Activated T-cell treated with anti-CD3 and anti-CD28 coated beads, Interleukin-2, amount 50 U/mL, for 24 hours (primary cell): ENCODE results near the gene TMPRSS11D.

Source experiments
- DNase-seq: peaks from one replicate; pipeline ENCODE4 v3.0.0-alpha.2; 2020
- H3K27ac Mint-ChIP-seq: 2 replicates; pipeline ENCODE4 v1.8.0; 2020; ENCODE audit warnings: mild to moderate bottlenecking, mixed read lengths
- H3K27me3 Mint-ChIP-seq: 2 replicates; pipeline ENCODE4 v1.8.0; 2020; ENCODE audit warnings: mixed read lengths
- H3K36me3 Mint-ChIP-seq: 2 replicates; pipeline ENCODE4 v1.8.0; 2020; ENCODE audit warnings: low read depth, mixed read lengths
- H3K4me1 Mint-ChIP-seq: 2 replicates; pipeline ENCODE4 v1.8.0; 2020; ENCODE audit warnings: low read depth, mixed read lengths
- H3K4me3 Mint-ChIP-seq: 2 replicates; pipeline ENCODE4 v1.8.0; 2020; ENCODE audit warnings: mild to moderate bottlenecking, moderate library complexity, mixed read lengths
- H3K9me3 Mint-ChIP-seq: 2 replicates; pipeline ENCODE4 v1.8.0; 2020; ENCODE audit warnings: mixed read lengths

The TMPRSS11D gene

DNA sequence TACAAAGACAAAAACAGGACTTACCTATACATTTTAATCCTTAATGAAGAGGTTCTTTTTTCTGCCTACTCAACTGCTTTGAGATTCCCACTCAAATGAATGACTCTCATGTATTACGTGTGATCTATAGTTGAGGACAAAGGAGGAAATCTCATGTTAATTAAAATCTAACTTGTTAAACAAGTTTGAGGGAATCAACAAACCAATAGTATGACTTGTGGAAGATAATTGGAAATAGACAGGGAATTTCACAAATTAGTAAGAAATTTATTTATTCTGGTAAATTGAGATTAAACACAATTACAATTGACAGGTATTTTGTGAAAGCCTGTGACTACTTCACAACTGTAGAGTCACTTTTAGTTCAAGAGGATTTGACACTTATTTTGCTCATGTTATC lies at the start of gene TMPRSS11D:
TMPRSS11D (minus strand) TSS at position 101 of the 400 bp plus-strand sequence; CDS start at position 32, 69 bp downstream.
- no peaks in the 10 kb centered on the region for H3K36me3 Mint-ChIP-seq
- H3K4me3 Mint-ChIP-seq, result no peak within 1 kb of the TSS
- H3K9me3 Mint-ChIP-seq, result no peaks in the 10 kb centered on the region
- H3K27ac Mint-ChIP-seq, result no peak within 1 kb of the TSS
- peaks cover 8% of the 10 kb centered on the region for H3K27me3 Mint-ChIP-seq
- no peak for DNase-seq
- no peaks in the 10 kb centered on the region for H3K4me1 Mint-ChIP-seq

GRCh38 chr4:67933038-67933437 lies 49.2 kb upstream of the TMPRSS11D start:
- peaks cover 10% of the 10 kb centered on the region for H3K27me3 Mint-ChIP-seq
- no peaks in the 10 kb centered on the region for H3K36me3 Mint-ChIP-seq
- H3K9me3 Mint-ChIP-seq, result no peaks in the 10 kb centered on the region
- no peak overlapping the region for H3K27ac Mint-ChIP-seq
- H3K4me3 Mint-ChIP-seq, result no peak overlapping the region
- no peaks in the 10 kb centered on the region for H3K4me1 Mint-ChIP-seq
- DNase-seq, result no peak

GRCh38 chr4:67931256-67931655 lies 47.5 kb upstream of the TMPRSS11D start:
- H3K4me3 Mint-ChIP-seq, result no peak overlapping the region
- no peak overlapping the region for H3K27ac Mint-ChIP-seq
- peaks cover 10% of the 10 kb centered on the region for H3K27me3 Mint-ChIP-seq
- H3K4me1 Mint-ChIP-seq, result no peaks in the 10 kb centered on the region
- no peak for DNase-seq
- H3K9me3 Mint-ChIP-seq, result no peaks in the 10 kb centered on the region
- no peaks in the 10 kb centered on the region for H3K36me3 Mint-ChIP-seq

GRCh38 chr4:67929426-67929825 lies 45.6 kb upstream of the TMPRSS11D start:
- H3K27me3 Mint-ChIP-seq, result peaks cover 10% of the 10 kb centered on the region
- DNase-seq, result no peak
- H3K27ac Mint-ChIP-seq, result no peak overlapping the region
- no peaks in the 10 kb centered on the region for H3K36me3 Mint-ChIP-seq
- H3K9me3 Mint-ChIP-seq, result no peaks in the 10 kb centered on the region
- no peak overlapping the region for H3K4me3 Mint-ChIP-seq
- H3K4me1 Mint-ChIP-seq, result no peaks in the 10 kb centered on the region

DNA sequence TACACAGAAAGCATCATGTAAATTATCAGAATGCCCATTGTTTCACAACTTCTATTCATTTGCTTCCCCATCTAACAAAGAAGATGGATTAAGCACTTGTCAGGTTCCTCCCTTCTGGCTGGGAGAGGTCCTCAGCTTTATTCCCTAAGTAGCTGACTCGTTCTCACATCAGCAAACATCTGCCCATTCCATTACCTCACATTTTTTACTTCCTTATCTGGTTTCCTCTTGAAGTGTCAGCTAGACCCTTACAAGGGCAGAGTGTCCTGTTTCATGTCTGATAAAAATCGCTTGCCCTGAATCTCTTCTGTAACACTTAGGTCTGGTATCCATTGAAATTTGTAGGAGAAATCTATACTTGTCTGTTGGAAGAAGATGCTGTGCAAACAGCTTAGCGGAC lies 44.7 kb upstream of the TMPRSS11D start:
- Mint-ChIP-seq H3K4me3 (no peak overlapping the region), H3K27ac (no peak overlapping the region), H3K4me1 (no peaks in the 10 kb centered on the region), H3K36me3 (no peaks in the 10 kb centered on the region), H3K27me3 (peaks cover 10% of the 10 kb centered on the region), H3K9me3 (no peaks in the 10 kb centered on the region)
- no peak for DNase-seq

- Mint-ChIP-seq H3K4me3 (no peak overlapping the region), H3K36me3 (no peaks in the 10 kb centered on the region), H3K4me1 (no peaks in the 10 kb centered on the region), H3K27ac (no peak overlapping the region), H3K27me3 (peaks cover 7% of the 10 kb centered on the region), H3K9me3 (no peaks in the 10 kb centered on the region)
- no peak for DNase-seq
Observed at GRCh38 chr4:67927251-67927650, 43.4 kb upstream of the TMPRSS11D start.

- no peak overlapping the region for H3K4me3 Mint-ChIP-seq
- H3K27me3 Mint-ChIP-seq, result peaks cover 3% of the 10 kb centered on the region
- no peaks in the 10 kb centered on the region for H3K9me3 Mint-ChIP-seq
- H3K4me1 Mint-ChIP-seq, result no peaks in the 10 kb centered on the region
- H3K36me3 Mint-ChIP-seq, result no peaks in the 10 kb centered on the region
- no peak overlapping the region for H3K27ac Mint-ChIP-seq
- no peak for DNase-seq
Observed at GRCh38 chr4:67926485-67926884, 42.7 kb upstream of the TMPRSS11D start.

GRCh38 chr4:67922697-67923096 lies 38.9 kb upstream of the TMPRSS11D start:
- no peak overlapping the region for H3K4me3 Mint-ChIP-seq
- H3K9me3 Mint-ChIP-seq, result no peaks in the 10 kb centered on the region
- no peak for DNase-seq
- H3K4me1 Mint-ChIP-seq, result no peaks in the 10 kb centered on the region
- no peak overlapping the region for H3K27ac Mint-ChIP-seq
- peaks cover 2% of the 10 kb centered on the region for H3K27me3 Mint-ChIP-seq
- H3K36me3 Mint-ChIP-seq, result no peaks in the 10 kb centered on the region

DNA sequence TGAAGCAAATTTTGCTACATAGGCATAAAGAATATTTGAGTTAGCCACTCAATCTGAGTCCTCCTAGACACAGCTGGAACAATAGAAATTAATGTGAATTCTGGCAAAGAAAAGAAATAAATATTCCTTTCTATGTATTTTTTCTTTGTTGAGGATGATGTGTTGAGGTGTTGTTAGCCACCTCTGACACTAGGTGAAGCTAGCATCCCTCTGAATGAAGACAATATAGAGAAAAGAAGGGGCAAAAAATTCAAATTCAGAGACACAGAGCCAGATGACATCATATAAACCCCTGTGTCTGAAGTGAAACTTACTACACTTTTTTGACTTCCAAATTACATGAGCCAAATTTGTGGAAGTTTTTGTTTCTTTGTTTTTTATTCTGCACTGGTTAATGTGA lies 34.6 kb upstream of the TMPRSS11D start:
- peaks cover 7% of the 10 kb centered on the region for H3K27me3 Mint-ChIP-seq
- no peaks in the 10 kb centered on the region for H3K9me3 Mint-ChIP-seq
- no peak for DNase-seq

GRCh38 chr4:67915400-67915966 lies 31.7 kb upstream of the TMPRSS11D start:
- Mint-ChIP-seq H3K4me3 (no peak overlapping the region), H3K36me3 (no peaks in the 10 kb centered on the region), H3K4me1 (no peaks in the 10 kb centered on the region), H3K27ac (no peak overlapping the region), H3K9me3 (no peaks in the 10 kb centered on the region), H3K27me3 (peaks cover 14% of the 10 kb centered on the region)
- no peak for DNase-seq

More for the DNA sequence above, 34.6 kb upstream of the TMPRSS11D start:
- no peak overlapping the region for H3K4me3 Mint-ChIP-seq
- no peaks in the 10 kb centered on the region for H3K4me1 Mint-ChIP-seq
- no peaks in the 10 kb centered on the region for H3K36me3 Mint-ChIP-seq
- H3K27ac Mint-ChIP-seq, result no peak overlapping the region

GRCh38 chr4:67912080-67912479 lies 28.3 kb upstream of the TMPRSS11D start:
- no peak for DNase-seq
- no peak overlapping the region for H3K27ac Mint-ChIP-seq
- no peak overlapping the region for H3K4me3 Mint-ChIP-seq
- peaks cover 14% of the 10 kb centered on the region for H3K27me3 Mint-ChIP-seq
- no peaks in the 10 kb centered on the region for H3K4me1 Mint-ChIP-seq
- H3K36me3 Mint-ChIP-seq, result no peaks in the 10 kb centered on the region
- H3K9me3 Mint-ChIP-seq, result no peaks in the 10 kb centered on the region

- H3K4me1 Mint-ChIP-seq, result no peaks in the 10 kb centered on the region
- peaks cover 14% of the 10 kb centered on the region for H3K27me3 Mint-ChIP-seq
- H3K36me3 Mint-ChIP-seq, result no peaks in the 10 kb centered on the region
- no peak overlapping the region for H3K27ac Mint-ChIP-seq
- no peak overlapping the region for H3K4me3 Mint-ChIP-seq
- no peaks in the 10 kb centered on the region for H3K9me3 Mint-ChIP-seq
- DNase-seq, result no peak
Observed at GRCh38 chr4:67911638-67912037, 27.8 kb upstream of the TMPRSS11D start.

GRCh38 chr4:67911141-67911540 lies 27.3 kb upstream of the TMPRSS11D start:
- Mint-ChIP-seq H3K36me3 (no peaks in the 10 kb centered on the region), H3K27ac (no peak overlapping the region), H3K4me1 (no peaks in the 10 kb centered on the region), H3K9me3 (no peaks in the 10 kb centered on the region), H3K27me3 (peaks cover 14% of the 10 kb centered on the region), H3K4me3 (no peak overlapping the region)
- DNase-seq, result no peak

DNA sequence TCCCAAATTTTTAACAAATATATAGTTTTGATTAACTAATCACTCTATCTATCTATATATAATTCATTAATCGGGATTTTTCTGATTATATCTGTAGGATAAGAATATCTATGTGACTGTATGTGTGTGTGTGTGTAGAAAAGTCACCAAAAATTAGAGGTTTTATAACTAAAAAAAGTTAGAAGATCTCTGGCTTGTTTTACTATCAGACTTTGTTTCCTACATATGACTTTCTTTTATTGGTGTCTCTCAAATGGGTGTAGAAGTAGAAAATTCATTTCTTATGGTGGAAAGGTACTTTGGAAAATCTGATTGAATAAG lies 26.7 kb upstream of the TMPRSS11D start:
- no peak overlapping the region for H3K27ac Mint-ChIP-seq
- H3K4me1 Mint-ChIP-seq, result no peaks in the 10 kb centered on the region
- H3K9me3 Mint-ChIP-seq, result no peaks in the 10 kb centered on the region
- no peaks in the 10 kb centered on the region for H3K36me3 Mint-ChIP-seq
- no peak for DNase-seq
- no peak overlapping the region for H3K4me3 Mint-ChIP-seq
- peaks cover 9% of the 10 kb centered on the region for H3K27me3 Mint-ChIP-seq

DNA sequence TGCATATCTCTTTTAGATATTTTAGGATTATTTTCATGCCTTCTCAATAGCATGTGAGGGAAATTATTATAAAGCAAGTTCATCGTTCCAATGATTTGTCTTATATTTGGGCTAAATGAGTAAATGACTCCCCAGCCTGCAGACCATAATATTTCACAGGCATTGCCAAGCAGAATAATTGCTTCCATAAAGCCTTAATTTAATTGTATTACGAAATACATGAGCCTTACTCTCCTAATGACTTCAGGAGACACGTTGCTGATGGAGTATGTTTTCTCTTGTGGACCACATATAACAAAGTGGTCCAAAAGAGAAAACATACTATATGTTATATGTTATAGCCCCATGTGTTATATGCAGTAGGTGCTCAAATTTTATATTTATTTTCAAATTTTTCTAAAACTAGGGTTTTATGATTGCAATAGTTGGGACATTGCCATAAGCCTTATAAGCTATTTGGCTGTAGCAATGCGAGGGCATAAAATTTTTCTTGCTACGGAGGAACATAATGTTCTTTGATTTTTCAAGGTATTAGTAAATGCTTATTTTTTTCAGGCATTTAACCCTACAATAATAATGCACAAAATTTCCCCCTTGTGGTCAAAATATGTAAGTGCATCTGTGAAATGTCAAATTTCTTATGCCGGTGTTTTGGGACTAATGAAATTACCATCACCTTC lies 26.2 kb upstream of the TMPRSS11D start:
- DNase-seq, result no peak
- H3K4me1 Mint-ChIP-seq, result no peaks in the 10 kb centered on the region
- H3K27ac Mint-ChIP-seq, result no peak overlapping the region
- no peak overlapping the region for H3K4me3 Mint-ChIP-seq
- H3K27me3 Mint-ChIP-seq, result peaks cover 9% of the 10 kb centered on the region
- no peaks in the 10 kb centered on the region for H3K36me3 Mint-ChIP-seq
- H3K9me3 Mint-ChIP-seq, result no peaks in the 10 kb centered on the region

DNA sequence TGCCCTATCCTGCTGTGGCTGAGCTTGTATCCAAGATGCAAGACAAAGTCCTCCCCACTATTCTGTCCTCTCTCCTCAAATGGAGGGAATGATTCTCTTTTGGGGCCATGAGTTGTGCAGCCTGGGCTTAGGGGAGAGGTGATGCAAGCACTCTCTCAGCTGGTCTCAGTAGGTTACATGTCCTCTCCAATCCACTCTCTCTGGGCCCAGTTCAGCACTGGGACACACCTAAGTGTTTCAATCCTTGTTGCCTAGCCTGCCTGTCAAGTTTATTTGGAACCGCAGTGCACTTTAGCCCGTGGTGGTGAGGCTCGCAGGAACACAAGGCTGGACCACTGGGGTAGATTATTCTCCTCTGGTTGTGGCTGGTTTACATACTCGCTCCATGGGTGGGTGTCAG lies 23.8 kb upstream of the TMPRSS11D start:
- no peak for DNase-seq
- Mint-ChIP-seq H3K36me3 (no peaks in the 10 kb centered on the region), H3K9me3 (no peaks in the 10 kb centered on the region)

More for the DNA sequence above, 23.8 kb upstream of the TMPRSS11D start:
- no peak overlapping the region for H3K27ac Mint-ChIP-seq
- no peaks in the 10 kb centered on the region for H3K4me1 Mint-ChIP-seq
- peaks cover 9% of the 10 kb centered on the region for H3K27me3 Mint-ChIP-seq
- H3K4me3 Mint-ChIP-seq, result no peak overlapping the region
